HepG2 (cell line): ENCODE results near the gene NABP1. TPM values are rescaled to one million over a fixed set of nuclear protein-coding genes. Genes with fewer than 3 reads are reported as not detected.

ENCODE experiments used
- ATAC-seq: fragments of 200-7000 bp; cut with Tn5 transposase; 3 replicates; pipeline ENCODE4 v1.9.1; 2020; ENCODE audit warnings: mild to moderate bottlenecking, moderate library complexity
- BruUV-seq: library from RNA; stranded (reverse); fragments of 400-500 nt; replicated peaks from 2 replicates; lab custom pipeline; 2021; lab: Mats Ljungman, UMichigan
- CTCF ChIA-PET: fragments of 300-600 bp; formaldehyde crosslinking; extraction: SDS; loops from one replicate; lab custom pipeline; 2021; ENCODE audit warnings: low total read pairs, inconsistent platforms, low intra/inter-chr PET ratio; lab: Yijun Ruan, JAX
- POLR2A ChIA-PET: fragments of 350-600 bp; sonication (Branson Sonifier 250); formaldehyde crosslinking; loops from one replicate; lab custom pipeline; 2020; ENCODE audit warnings: antibody characterized with exemption, inconsistent platforms; lab: Yijun Ruan, JAX
- DNase-seq: peaks from one replicate; pipeline ENCODE4 v3.0.0-alpha.2; 2015; ENCODE audit warnings: low spot score
- FAIRE-seq: peaks from 3 replicates; lab custom pipeline; 2011; peaks lifted over from hg19 to GRCh38; lab: Jason Lieb, UNC
- H2AFZ ChIP-seq: one replicate; pipeline ENCODE4 v1.6.1; 2011; ENCODE audit warnings: low read length, inconsistent platforms
- H3K27ac ChIP-seq: fragments of 300-600 bp; 3 replicates; pipeline ENCODE4 v1.8.0; 2011; ENCODE audit warnings: mixed run types, mild to moderate bottlenecking, mixed read lengths, low read length, inconsistent platforms; ENCODE audit not compliant: insufficient read depth; ENCODE audit errors: extremely low read length
- H3K27me3 ChIP-seq, 2 experiments: fragments of 200-600 bp in 1 of 2; 2 replicates in 1 of 2; 3 replicates in 1 of 2; pipeline versions ENCODE4 v1.6.0 to v1.8.0; 2011; ENCODE audit warnings: low read length in 2 of 2, mild to moderate bottlenecking in 2 of 2, moderate library complexity in 2 of 2, inconsistent platforms in 1 of 2; ENCODE audit not compliant: insufficient read depth in 2 of 2, control insufficient read depth in 1 of 2
- H3K36me3 ChIP-seq, 2 experiments: fragments of 200-600 bp in 1 of 2; replicated peaks in 1 of 2; 2 replicates in 1 of 2; 3 replicates in 1 of 2; pipeline versions ENCODE4 v1.5.1 to v1.8.0; 2011; ENCODE audit warnings: low read length in 2 of 2, inconsistent platforms in 1 of 2; ENCODE audit not compliant: insufficient read depth in 2 of 2, control insufficient read depth in 1 of 2
- H3K4me1 ChIP-seq: 2 replicates; pipeline ENCODE4 v1.5.1; 2012; ENCODE audit warnings: low read length, inconsistent platforms; ENCODE audit not compliant: insufficient read depth
- H3K4me2 ChIP-seq: 2 replicates; pipeline ENCODE4 v1.6.0; 2011; ENCODE audit warnings: low read depth, low read length, inconsistent platforms
- H3K4me3 ChIP-seq, 3 experiments: fragments of 200-600 bp in 1 of 3; sonication (generic), shearing (Covaris generic) in 1 of 3; replicated peaks in 1 of 3; 2 replicates each; pipeline ENCODE4 v1.5.1; 2011 to 2016; ENCODE audit warnings: low read length in 3 of 3, inconsistent platforms in 2 of 3, low read depth in 2 of 3, mild to moderate bottlenecking in 2 of 3, control low read depth in 1 of 3, mixed read lengths in 1 of 3; ENCODE audit not compliant: insufficient read depth in 1 of 3
- H3K79me2 ChIP-seq: one replicate; pipeline ENCODE4 v1.6.1; 2011; ENCODE audit warnings: low read length, inconsistent platforms; ENCODE audit not compliant: insufficient read depth
- H3K9ac ChIP-seq: 2 replicates; pipeline ENCODE4 v1.6.0; 2011; ENCODE audit warnings: mild to moderate bottlenecking, low read depth, low read length, inconsistent platforms; ENCODE audit not compliant: insufficient read depth
- H3K9me3 ChIP-seq: 2 replicates; pipeline ENCODE4 v1.5.1; 2012; ENCODE audit warnings: mild to moderate bottlenecking, low read length
- H4K20me1 ChIP-seq: 2 replicates; pipeline ENCODE4 v1.6.0; 2011; ENCODE audit warnings: inconsistent platforms, mild to moderate bottlenecking, low read length, moderate library complexity; ENCODE audit not compliant: insufficient read depth
- AHDC1 ChIP-seq: sonication (generic); formaldehyde crosslinking; IDR thresholded peaks from 2 replicates; pipeline ENCODE4 v1.5.1; 2020; ENCODE audit warnings: mild to moderate bottlenecking, missing genetic modification reagents, borderline replicate concordance
- MXI1 ChIP-seq: IDR thresholded peaks from 3 replicates; pipeline ENCODE4 v1.6.1; 2012; ENCODE audit warnings: low read depth, low read length, inconsistent platforms, borderline replicate concordance
- PHB2 ChIP-seq: fragments of 450-650 bp; IDR thresholded peaks from 2 replicates; pipeline ENCODE4 v1.6.1; 2018; ENCODE audit not compliant: partially characterized antibody
- SMARCC2 ChIP-seq: fragments of 450-650 bp; IDR thresholded peaks from 2 replicates; pipeline ENCODE4 v1.6.1; 2017; ENCODE audit warnings: antibody characterized with exemption, mild to moderate bottlenecking
- SMYD3 ChIP-seq: sonication (generic); formaldehyde crosslinking; IDR thresholded peaks from 2 replicates; pipeline ENCODE4 v1.8.1; 2023; ENCODE audit warnings: mild to moderate bottlenecking, missing genetic modification reagents
- SOX6 ChIP-seq, 2 experiments: fragments of 450-650 bp in 1 of 2; sonication (generic) in 1 of 2; formaldehyde crosslinking in 1 of 2; IDR thresholded peaks; 2 replicates each; pipeline versions ENCODE4 v1.4.0 to v1.6.1; 2017 to 2020; ENCODE audit warnings: antibody characterized with exemption in 1 of 2, mild to moderate bottlenecking in 1 of 2, missing genetic modification reagents in 1 of 2
- ZNF670 ChIP-seq: sonication (generic); formaldehyde crosslinking; IDR thresholded peaks from 2 replicates; pipeline ENCODE4 v1.8.0; 2022; ENCODE audit warnings: mild to moderate bottlenecking, missing genetic modification reagents, borderline replicate concordance
- ZNF776 ChIP-seq: sonication (generic); formaldehyde crosslinking; IDR thresholded peaks from 2 replicates; pipeline ENCODE4 v1.4.0; 2020; ENCODE audit warnings: mild to moderate bottlenecking, missing genetic modification reagents
- ZSCAN31 ChIP-seq: sonication (generic); formaldehyde crosslinking; IDR thresholded peaks from 2 replicates; pipeline ENCODE4 v1.5.0; 2020; ENCODE audit warnings: low read depth, mild to moderate bottlenecking, missing genetic modification reagents
- WGBS: methylation state at CpG from one replicate; pipeline ENCODE4 v1.1.6; 2017; ENCODE audit warnings: low lambda C conversion rate; 5-methylcytosine and 5-hydroxymethylcytosine counted together
- in situ Hi-C: cut with HindIII; loops from 2 replicates; pipeline ENCODE4 v1.10.0; 2017; ENCODE audit warnings: low pct_unique_long_range_greater_than_20kb; ENCODE audit not compliant: extremely low pct_ligation_motif_present
- intact Hi-C: fragments of 100-400 bp; cut with micrococcal nuclease; formaldehyde crosslinking; loops from one replicate; pipeline ENCODE4 v1.10.0; 2022; ENCODE audit not compliant: unreplicated experiment
- polyA plus RNA-seq, 8 experiments: library from polyadenylated mRNA; depleted of rRNA in 3 of 8; stranded (reverse) in 7 of 8; unstranded in 1 of 8; fragments of >200 nt; fragmentation: Illumina TruSeq in 4 of 8; extraction: Trizol in 4 of 8; gene quantifications; 2 replicates each; pipeline versions ENCODE4 v1.2.1 to v1.2.3, GENCODE V29; 2011 to 2016; ENCODE audit warnings: low read depth in 4 of 8, missing spikeins in 1 of 8, mixed read lengths in 1 of 8; ENCODE audit not compliant: insufficient read depth in 1 of 8
- total RNA-seq, 5 experiments: library from RNA; depleted of rRNA; stranded (reverse); fragments of >200 nt; fragmentation: Illumina TruSeq; extraction: Trizol; gene quantifications; 2 replicates each; pipeline ENCODE4 v1.2.3, GENCODE V29; 2016; ENCODE audit warnings: low read depth in 1 of 5
- TF ChIP-seq, protein P1 (sequence below): sonication (generic); formaldehyde crosslinking; IDR thresholded peaks from 2 replicates; pipeline ENCODE4 v1.4.0; 2020; ENCODE audit warnings: missing genetic modification reagents

NABP1 gene
- total and polyA plus RNA-seq, 2 of the 13 experiments (the other 11 are each of a cell fraction or from before 2014, with no cell fraction given), result 14.9 to 19.8 TPM

DNA sequence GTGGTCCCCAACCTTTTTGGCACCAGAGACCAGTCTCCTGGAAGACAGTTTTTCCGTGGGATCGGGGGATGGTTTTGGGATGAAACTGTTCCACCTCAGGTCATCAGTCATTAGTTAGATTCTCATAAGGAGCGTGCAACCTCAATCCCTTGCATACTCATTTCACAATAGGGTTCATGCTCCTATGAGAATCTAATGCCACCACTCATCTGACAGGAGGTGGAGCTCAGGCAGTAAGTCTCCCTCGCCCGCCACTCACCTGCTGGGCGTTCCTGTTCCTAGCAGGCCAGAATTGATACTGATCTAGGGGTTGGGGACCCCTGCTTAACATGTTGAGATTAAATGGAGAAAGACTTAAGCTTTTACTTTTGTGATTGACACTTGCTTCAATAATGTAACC is 9.9 kb downstream of the NABP1 start (continued):
- TF ChIP-seq, protein P1, sequence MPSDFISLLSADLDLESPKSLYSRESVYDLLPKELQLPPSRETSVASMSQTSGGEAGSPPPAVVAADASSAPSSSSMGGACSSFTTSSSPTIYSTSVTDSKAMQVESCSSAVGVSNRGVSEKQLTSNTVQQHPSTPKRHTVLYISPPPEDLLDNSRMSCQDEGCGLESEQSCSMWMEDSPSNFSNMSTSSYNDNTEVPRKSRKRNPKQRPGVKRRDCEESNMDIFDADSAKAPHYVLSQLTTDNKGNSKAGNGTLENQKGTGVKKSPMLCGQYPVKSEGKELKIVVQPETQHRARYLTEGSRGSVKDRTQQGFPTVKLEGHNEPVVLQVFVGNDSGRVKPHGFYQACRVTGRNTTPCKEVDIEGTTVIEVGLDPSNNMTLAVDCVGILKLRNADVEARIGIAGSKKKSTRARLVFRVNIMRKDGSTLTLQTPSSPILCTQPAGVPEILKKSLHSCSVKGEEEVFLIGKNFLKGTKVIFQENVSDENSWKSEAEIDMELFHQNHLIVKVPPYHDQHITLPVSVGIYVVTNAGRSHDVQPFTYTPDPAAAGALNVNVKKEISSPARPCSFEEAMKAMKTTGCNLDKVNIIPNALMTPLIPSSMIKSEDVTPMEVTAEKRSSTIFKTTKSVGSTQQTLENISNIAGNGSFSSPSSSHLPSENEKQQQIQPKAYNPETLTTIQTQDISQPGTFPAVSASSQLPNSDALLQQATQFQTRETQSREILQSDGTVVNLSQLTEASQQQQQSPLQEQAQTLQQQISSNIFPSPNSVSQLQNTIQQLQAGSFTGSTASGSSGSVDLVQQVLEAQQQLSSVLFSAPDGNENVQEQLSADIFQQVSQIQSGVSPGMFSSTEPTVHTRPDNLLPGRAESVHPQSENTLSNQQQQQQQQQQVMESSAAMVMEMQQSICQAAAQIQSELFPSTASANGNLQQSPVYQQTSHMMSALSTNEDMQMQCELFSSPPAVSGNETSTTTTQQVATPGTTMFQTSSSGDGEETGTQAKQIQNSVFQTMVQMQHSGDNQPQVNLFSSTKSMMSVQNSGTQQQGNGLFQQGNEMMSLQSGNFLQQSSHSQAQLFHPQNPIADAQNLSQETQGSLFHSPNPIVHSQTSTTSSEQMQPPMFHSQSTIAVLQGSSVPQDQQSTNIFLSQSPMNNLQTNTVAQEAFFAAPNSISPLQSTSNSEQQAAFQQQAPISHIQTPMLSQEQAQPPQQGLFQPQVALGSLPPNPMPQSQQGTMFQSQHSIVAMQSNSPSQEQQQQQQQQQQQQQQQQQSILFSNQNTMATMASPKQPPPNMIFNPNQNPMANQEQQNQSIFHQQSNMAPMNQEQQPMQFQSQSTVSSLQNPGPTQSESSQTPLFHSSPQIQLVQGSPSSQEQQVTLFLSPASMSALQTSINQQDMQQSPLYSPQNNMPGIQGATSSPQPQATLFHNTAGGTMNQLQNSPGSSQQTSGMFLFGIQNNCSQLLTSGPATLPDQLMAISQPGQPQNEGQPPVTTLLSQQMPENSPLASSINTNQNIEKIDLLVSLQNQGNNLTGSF (CRISPR knock-in tag), result no peak
- TF ChIP-seq, all 625 proteins: peak for 0

- Histone ChIP-seq H2AFZ (no peak overlapping the region), H3K9ac (no peak overlapping the region), H3K9me3 (no peaks in the 10 kb centered on the region), H3K27me3 (no peaks in the 10 kb centered on the region), H3K36me3 (peaks cover 2 to 27% of the 10 kb centered on the region in 2 experiments; a peak in 3 of 5 replicates), H3K4me3 (no peak overlapping the region), H3K4me2 (peak overlapping the region; percentile 5), H3K4me1 (peaks cover 37% of the 10 kb centered on the region), H4K20me1 (no peaks in the 10 kb centered on the region), H3K79me2 (no peaks in the 10 kb centered on the region), H3K27ac (no peak overlapping the region)
- POLR2A ChIA-PET, result interaction anchor here (1.1 to 3.4 kb wide), 2 partner anchors 11 to 51 kb away, joined by 5 to 39 read pairs; partner anchors contain the start of gene NABP1
- FAIRE-seq (peak; percentile 18), DNase-seq (peak; percentile 76), ATAC-seq (peak; percentile 89)
- CTCF ChIA-PET, result interaction anchor here (1.0 to 5.9 kb wide), 4 partner anchors 119 to 134 kb away, joined by 3 to 58 read pairs (median 14); no protein-coding TSS in a partner anchor
- no TSS peak for BruUV-seq
- 69% methylated on average over 2 of the region's 2 CpGs for WGBS
- intact Hi-C loops (loop anchor here (10.0 kb wide), 1 partner anchor 176 kb away; no protein-coding TSS in a partner anchor), in situ Hi-C loops (no loop called here)
- TF ChIP-seq AHDC1 (CRISPR knock-in tag), result peak; percentile 47; the same call in 1 of the 2 replicates
- TF ChIP-seq ZNF776, result no peak
- TF ChIP-seq PHB2, result no peak
- no peak for TF ChIP-seq SOX6 (IDR thresholded peaks at IDR 0.05)
- peak; percentile 82 for TF ChIP-seq SOX6 (CRISPR knock-in tag; IDR thresholded peaks at IDR 0.05)
- no peak for TF ChIP-seq ZSCAN31 (CRISPR knock-in tag)
- 0 out of 3 replicates have a peak, but pooled peaks have one; percentile 15 for TF ChIP-seq MXI1
- TF ChIP-seq SMYD3, result 0 out of 2 replicates have a peak, but pooled peaks have one; percentile 13
- TF ChIP-seq SMARCC2, result peak; percentile 14; the same call in 1 of the 2 replicates
- TF ChIP-seq ZNF670 (CRISPR knock-in tag), result no peak
Measured at GRCh38 chr2:191688934-191689695, 11.2 kb downstream of the NABP1 start.
